ENCODE results near the gene DBP. TPM values are rescaled to one million over a fixed set of nuclear protein-coding genes. Genes with fewer than 3 reads are reported as not detected.

Gene DBP
- total RNA-seq, 6 experiments from 2014 or later, result 1.8 to 11.6 (median 3.3) TPM

DNA sequence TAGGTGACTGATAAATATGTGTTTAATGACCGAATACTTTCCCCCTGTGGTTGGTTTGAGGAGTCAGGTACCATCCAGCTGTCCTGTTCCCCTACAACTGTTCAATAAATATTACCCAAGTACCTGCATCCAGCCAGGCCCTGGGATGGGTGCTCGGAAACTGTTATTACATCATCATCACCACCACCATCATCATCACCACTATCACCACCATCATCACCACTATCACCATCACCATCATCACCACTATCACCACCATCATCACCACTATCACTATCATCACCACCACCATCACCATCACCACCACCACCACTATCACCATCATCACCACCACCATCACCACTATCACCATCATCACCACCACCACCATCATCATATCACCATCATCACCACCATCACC is 31.6 kb upstream of the DBP start:
- Histone ChIP-seq H3K9me3 (no peaks in the 10 kb centered on the region), H3K4me3 (no peak overlapping the region), H3K27ac (no peak overlapping the region), H3K4me1 (no peaks in the 10 kb centered on the region), H3K27me3 (no peaks in the 10 kb centered on the region), H3K36me3 (no peaks in the 10 kb centered on the region)
- 100% methylated on average over 2 of the region's 2 CpGs for WGBS (ENCODE audit: insufficient coverage, low coverage, low lambda C conversion rate, missing lambda C conversion rate)
- intact Hi-C loops (cut with DNase I), result no loop called here
- DNase-seq, result no peak
- TF ChIP-seq CTCF (IDR thresholded peaks at IDR 0.05) (no peak), POLR2A (IDR thresholded peaks at IDR 0.05) (no peak)
- ATAC-seq, result no peak

- no peaks in the 10 kb centered on the region for H3K9me3 ChIP-seq
- H3K4me3 ChIP-seq, result no peak overlapping the region
- H3K36me3 ChIP-seq, result no peaks in the 10 kb centered on the region
- H3K27ac ChIP-seq, result no peak overlapping the region
- WGBS (ENCODE audit: insufficient coverage, low coverage, low lambda C conversion rate, missing lambda C conversion rate), result 51% methylated on average over 2 of the region's 3 CpGs
- DNase-seq, result no peak
- ATAC-seq, result peak in 1 of 4 donors; percentile 35
- H3K4me1 ChIP-seq, result no peaks in the 10 kb centered on the region
- intact Hi-C loops (cut with DNase I), result no loop called here
- no peaks in the 10 kb centered on the region for H3K27me3 ChIP-seq
- TF ChIP-seq POLR2A (IDR thresholded peaks at IDR 0.05) (no peak), CTCF (IDR thresholded peaks at IDR 0.05) (no peak)
Measured at GRCh38 chr19:48668332-48668731, 31.2 kb upstream of the DBP start.

- no peak overlapping the region for H3K27ac ChIP-seq
- no peaks in the 10 kb centered on the region for H3K9me3 ChIP-seq
- no peak for TF ChIP-seq POLR2A (IDR thresholded peaks at IDR 0.05)
- TF ChIP-seq CTCF (IDR thresholded peaks at IDR 0.05), result no peak
- H3K4me3 ChIP-seq, result no peak overlapping the region
- ATAC-seq (no peak), DNase-seq (no peak)
- WGBS (ENCODE audit: insufficient coverage, low coverage, low lambda C conversion rate, missing lambda C conversion rate), result 85% methylated on average over 5 of the region's 6 CpGs
- H3K27me3 ChIP-seq, result no peaks in the 10 kb centered on the region
- H3K4me1 ChIP-seq, result no peaks in the 10 kb centered on the region
- intact Hi-C loops (cut with DNase I), result no loop called here
- no peaks in the 10 kb centered on the region for H3K36me3 ChIP-seq
Measured at GRCh38 chr19:48665786-48666185, 28.6 kb upstream of the DBP start.

DNA sequence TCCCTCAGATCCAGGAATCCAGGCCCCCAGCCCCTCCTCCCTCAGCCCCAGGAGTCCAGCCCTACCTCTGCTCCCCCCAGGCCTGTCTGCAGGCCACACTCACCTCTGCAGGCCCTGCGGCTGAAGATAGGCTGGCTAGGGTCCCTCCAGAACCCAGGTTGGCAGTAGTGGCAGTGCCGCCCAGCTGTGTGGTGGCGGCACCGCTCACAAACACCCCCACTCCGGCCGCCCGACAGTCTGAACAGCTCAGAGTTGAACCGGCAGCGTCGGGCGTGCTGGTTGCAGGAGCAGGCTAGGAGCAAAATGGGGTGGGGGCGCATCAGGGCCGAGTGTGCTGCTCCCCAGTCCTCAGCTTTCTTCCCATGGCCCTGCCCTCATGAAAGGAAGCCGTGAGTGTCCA is 27.3 kb upstream of the DBP start:
- no peak for ATAC-seq
- DNase-seq, result no peak
- H3K27ac ChIP-seq, result no peak overlapping the region
- H3K4me1 ChIP-seq, result no peaks in the 10 kb centered on the region
- no peaks in the 10 kb centered on the region for H3K9me3 ChIP-seq
- no peaks in the 10 kb centered on the region for H3K36me3 ChIP-seq
- intact Hi-C loops (cut with DNase I), result no loop called here
- WGBS (ENCODE audit: insufficient coverage, low coverage, low lambda C conversion rate, missing lambda C conversion rate), result 69% methylated on average over 6 of the region's 14 CpGs
- TF ChIP-seq CTCF (IDR thresholded peaks at IDR 0.05), result no peak
- no peak for TF ChIP-seq POLR2A (IDR thresholded peaks at IDR 0.05)
- H3K4me3 ChIP-seq, result no peak overlapping the region
- H3K27me3 ChIP-seq, result no peaks in the 10 kb centered on the region

DNA sequence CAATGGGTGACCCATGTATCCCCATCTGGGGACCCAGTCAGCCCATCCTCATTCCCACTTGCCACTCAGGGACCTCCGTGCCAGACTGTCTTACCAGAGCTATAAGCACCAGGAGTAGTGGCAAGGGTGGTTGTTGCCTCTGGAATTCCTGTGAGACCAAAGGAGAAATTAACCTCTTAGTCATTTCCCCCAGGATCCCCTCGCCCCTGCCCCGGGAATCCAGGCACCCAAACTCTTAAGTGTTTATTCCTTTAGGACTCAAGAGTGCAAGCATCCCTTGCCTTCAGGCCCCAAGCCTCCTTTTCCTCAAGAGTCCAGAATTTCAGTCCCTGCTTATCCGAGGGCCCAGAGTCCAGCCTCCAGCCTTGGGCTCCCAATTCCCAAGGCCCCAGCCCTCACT is 26.5 kb upstream of the DBP start:
- ATAC-seq (no peak), DNase-seq (no peak)
- H3K4me1 ChIP-seq, result no peaks in the 10 kb centered on the region
- H3K9me3 ChIP-seq, result no peaks in the 10 kb centered on the region
- no peaks in the 10 kb centered on the region for H3K27me3 ChIP-seq
- intact Hi-C loops (cut with DNase I), result no loop called here
- no peak overlapping the region for H3K27ac ChIP-seq
- TF ChIP-seq CTCF (IDR thresholded peaks at IDR 0.05), result no peak
- TF ChIP-seq POLR2A (IDR thresholded peaks at IDR 0.05), result no peak
- 82% methylated on average over 4 of the region's 4 CpGs for WGBS (ENCODE audit: insufficient coverage, low coverage, low lambda C conversion rate, missing lambda C conversion rate)
- no peaks in the 10 kb centered on the region for H3K36me3 ChIP-seq
- H3K4me3 ChIP-seq, result no peak overlapping the region
